Stomach (tissue), 4 donors: ENCODE measurements around the gene KRTAP10-2.

ENCODE experiments used
- EP300 ChIP-seq: sonication (generic); formaldehyde crosslinking; IDR thresholded peaks from one replicate; pipeline ENCODE4 v1.6.1; 2017; ENCODE audit warnings: antibody characterized with exemption
- POLR2A ChIP-seq, 4 donors: fragments of 450-650 bp; IDR thresholded peaks; one replicate each; pipeline ENCODE4 v1.6.1; 2016; ENCODE audit warnings: antibody characterized with exemption in 4 of 4, control low read depth in 2 of 4, mild to moderate bottlenecking in 1 of 4, moderate library complexity in 1 of 4
- POLR2AphosphoS5 ChIP-seq, 3 donors: sonication (generic); formaldehyde crosslinking; IDR thresholded peaks; one replicate each; pipeline ENCODE4 v1.6.1; 2016; ENCODE audit warnings: antibody characterized with exemption in 3 of 3
- TF ChIP-seq, protein P1 (sequence below), 7 experiments: fragments of 450-650 bp in 4 of 7; fragments of 200-600 bp in 3 of 7; sonication (generic) in 3 of 7; IDR thresholded peaks; one replicate each; pipeline ENCODE4 v1.5.1; 2016 to 2019; ENCODE audit warnings: antibody characterized with exemption in 7 of 7, control low read depth in 2 of 7, mild to moderate bottlenecking in 1 of 7

DNA sequence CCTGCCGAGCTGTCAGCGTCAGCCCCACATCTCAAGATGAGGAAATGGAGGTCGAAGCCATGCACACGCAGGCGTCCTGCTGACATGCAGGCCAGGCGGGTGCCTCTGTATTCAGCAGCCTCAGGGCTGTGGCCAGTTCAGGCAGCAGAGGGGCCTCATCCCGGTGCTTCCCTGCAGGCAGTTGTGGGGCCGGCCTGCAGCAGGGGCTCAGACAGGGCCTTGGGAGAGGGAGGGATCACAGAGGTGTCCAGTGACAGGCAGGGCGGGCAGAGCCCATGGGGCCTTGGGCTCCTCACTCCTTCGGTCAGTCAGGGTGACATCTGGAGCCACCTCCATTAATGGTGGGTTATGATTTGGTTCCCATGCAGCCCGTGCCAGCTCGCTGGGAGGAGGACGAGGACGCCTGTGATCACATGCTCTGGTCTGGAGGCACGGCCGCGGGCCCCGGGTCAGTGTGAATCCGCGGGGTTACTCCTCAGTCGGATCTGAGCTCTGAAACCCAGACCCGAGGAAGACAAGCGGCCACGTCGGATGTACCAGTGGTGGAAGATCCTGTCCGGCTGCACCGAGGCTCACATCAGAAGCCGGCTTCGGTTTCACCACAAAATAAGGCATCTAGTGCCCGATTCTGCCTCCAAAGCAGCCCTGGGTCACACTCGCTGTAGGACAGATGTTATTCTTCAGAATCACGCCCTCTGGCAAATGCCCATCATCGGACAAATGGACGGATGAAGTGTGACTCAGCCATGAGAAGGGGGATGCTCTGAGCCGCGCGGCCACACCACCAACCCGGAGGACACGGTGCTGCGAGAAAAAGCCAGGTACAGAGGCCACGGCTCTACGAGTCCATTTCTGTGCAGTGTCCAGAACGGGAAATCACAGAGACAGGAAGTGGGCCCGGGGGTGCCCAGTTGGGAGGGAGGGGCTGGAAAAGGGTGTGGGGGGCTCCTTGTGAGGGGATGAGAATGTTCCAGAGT, 44.7 kb downstream of the KRTAP10-2 start:
- TF ChIP-seq POLR2A (IDR thresholded peaks at IDR 0.05) (no peak), POLR2AphosphoS5 (IDR thresholded peaks at IDR 0.05) (no peak), EP300 (no peak)
- TF ChIP-seq, protein P1, sequence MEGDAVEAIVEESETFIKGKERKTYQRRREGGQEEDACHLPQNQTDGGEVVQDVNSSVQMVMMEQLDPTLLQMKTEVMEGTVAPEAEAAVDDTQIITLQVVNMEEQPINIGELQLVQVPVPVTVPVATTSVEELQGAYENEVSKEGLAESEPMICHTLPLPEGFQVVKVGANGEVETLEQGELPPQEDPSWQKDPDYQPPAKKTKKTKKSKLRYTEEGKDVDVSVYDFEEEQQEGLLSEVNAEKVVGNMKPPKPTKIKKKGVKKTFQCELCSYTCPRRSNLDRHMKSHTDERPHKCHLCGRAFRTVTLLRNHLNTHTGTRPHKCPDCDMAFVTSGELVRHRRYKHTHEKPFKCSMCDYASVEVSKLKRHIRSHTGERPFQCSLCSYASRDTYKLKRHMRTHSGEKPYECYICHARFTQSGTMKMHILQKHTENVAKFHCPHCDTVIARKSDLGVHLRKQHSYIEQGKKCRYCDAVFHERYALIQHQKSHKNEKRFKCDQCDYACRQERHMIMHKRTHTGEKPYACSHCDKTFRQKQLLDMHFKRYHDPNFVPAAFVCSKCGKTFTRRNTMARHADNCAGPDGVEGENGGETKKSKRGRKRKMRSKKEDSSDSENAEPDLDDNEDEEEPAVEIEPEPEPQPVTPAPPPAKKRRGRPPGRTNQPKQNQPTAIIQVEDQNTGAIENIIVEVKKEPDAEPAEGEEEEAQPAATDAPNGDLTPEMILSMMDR (IDR thresholded peaks at IDR 0.05), result no peak
